Thyroid gland (tissue), 4 donors: ENCODE results near the gene C1orf167. TPM values are rescaled to one million over a fixed set of nuclear protein-coding genes. Genes with fewer than 3 reads are reported as not detected.
A peak's percentile ranks its signal among the peaks of the same experiment; 100 is the strongest.

Experiments
- DNase-seq, 2 donors: peaks; one replicate each; pipeline ENCODE4 v3.0.0-alpha.2; 2019
- H3K27ac ChIP-seq, 3 donors: fragments of 200-600 bp; sonication (generic); 1 replicate in 2 of 3; 2 replicates in 1 of 3; pipeline ENCODE4 v1.5.1; 2016 to 2019; ENCODE audit warnings: mild to moderate bottlenecking in 1 of 3, moderate library complexity in 1 of 3
- H3K27me3 ChIP-seq: fragments of 200-600 bp; sonication (generic); one replicate; pipeline ENCODE4 v1.5.1; 2019
- H3K36me3 ChIP-seq, 2 donors: fragments of 200-600 bp; sonication (generic); one replicate each; pipeline ENCODE4 v1.5.1; 2016 to 2019
- H3K4me1 ChIP-seq, 2 donors: fragments of 200-600 bp; sonication (generic); one replicate each; pipeline ENCODE4 v1.5.1; 2017 to 2019
- H3K4me3 ChIP-seq, 3 donors: fragments of 200-600 bp; sonication (generic); replicated peaks in 1 of 3; 1 replicate in 2 of 3; 2 replicates in 1 of 3; pipeline ENCODE4 v1.5.1; 2016; ENCODE audit warnings: mild to moderate bottlenecking in 1 of 3
- H3K9me3 ChIP-seq: fragments of 200-600 bp; sonication (generic); one replicate; pipeline ENCODE4 v1.5.1; 2017
- POLR2A ChIP-seq, 2 donors: fragments of 450-650 bp; IDR thresholded peaks; one replicate each; pipeline ENCODE4 v1.6.1; 2017; ENCODE audit warnings: antibody characterized with exemption in 2 of 2, mild to moderate bottlenecking in 2 of 2, moderate library complexity in 1 of 2
- WGBS, 2 donors: methylation state at CpG; one replicate each; pipeline ENCODE4 v1.1.5; 2017; 5-methylcytosine and 5-hydroxymethylcytosine counted together
- intact Hi-C: fragments of 100-400 bp; cut with DNase I; formaldehyde crosslinking; loops from one replicate; pipeline ENCODE4 v1.15.1; 2023
- total RNA-seq, 4 donors: library from RNA; depleted of rRNA; stranded (reverse); fragments of >200 nt; gene quantifications; one replicate each; pipeline ENCODE4 v1.2.3, GENCODE V29; 2016
- TF ChIP-seq, protein P1 (sequence below), 6 experiments: fragments of 200-600 bp in 3 of 6; fragments of 450-650 bp in 3 of 6; sonication (generic) in 3 of 6; IDR thresholded peaks; one replicate each; pipeline ENCODE4 v1.5.1; 2016 to 2019; ENCODE audit warnings: antibody characterized with exemption in 6 of 6, mild to moderate bottlenecking in 2 of 6, inconsistent platforms in 1 of 6, moderate library complexity in 1 of 6

The C1orf167 gene
- total RNA-seq, 4 donors from 2014 or later, result 0.22 to 6.3 TPM; not detected in 2

DNA sequence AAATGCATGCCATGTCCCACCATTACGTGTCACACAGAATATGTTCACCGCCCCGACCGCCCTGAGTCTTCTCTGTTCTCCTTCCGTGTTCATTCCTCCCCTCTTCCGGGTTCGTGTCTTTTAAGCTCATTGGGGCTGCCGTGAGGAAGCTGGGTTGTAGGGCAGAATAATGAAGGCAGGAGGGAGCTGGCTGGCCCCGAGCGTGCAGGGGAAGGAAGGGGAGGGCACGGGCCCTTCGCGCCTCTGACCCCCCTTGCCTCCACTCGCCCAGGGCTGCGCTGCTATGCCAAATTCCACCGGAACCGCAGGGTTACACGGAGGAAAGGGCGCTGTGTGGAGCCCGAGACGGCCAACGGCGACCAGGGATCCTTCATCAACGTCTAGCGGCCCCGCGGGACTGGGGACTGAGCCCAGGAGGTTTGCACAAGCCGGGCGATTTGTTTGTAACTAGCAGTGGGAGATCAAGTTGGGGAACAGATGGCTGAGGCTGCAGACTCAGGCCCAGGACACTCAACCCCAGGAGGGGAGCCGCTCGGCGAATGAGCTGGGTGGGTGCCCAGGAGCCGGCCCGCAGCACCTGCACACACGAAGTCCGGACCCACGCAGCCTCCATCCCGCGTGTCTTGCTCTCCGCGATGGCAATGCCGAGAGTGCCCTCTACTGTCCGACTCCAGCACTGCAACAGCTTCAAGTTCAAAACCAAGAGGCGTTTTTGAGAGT, 42.5 kb upstream of the C1orf167 start:
- TF ChIP-seq, protein P1, sequence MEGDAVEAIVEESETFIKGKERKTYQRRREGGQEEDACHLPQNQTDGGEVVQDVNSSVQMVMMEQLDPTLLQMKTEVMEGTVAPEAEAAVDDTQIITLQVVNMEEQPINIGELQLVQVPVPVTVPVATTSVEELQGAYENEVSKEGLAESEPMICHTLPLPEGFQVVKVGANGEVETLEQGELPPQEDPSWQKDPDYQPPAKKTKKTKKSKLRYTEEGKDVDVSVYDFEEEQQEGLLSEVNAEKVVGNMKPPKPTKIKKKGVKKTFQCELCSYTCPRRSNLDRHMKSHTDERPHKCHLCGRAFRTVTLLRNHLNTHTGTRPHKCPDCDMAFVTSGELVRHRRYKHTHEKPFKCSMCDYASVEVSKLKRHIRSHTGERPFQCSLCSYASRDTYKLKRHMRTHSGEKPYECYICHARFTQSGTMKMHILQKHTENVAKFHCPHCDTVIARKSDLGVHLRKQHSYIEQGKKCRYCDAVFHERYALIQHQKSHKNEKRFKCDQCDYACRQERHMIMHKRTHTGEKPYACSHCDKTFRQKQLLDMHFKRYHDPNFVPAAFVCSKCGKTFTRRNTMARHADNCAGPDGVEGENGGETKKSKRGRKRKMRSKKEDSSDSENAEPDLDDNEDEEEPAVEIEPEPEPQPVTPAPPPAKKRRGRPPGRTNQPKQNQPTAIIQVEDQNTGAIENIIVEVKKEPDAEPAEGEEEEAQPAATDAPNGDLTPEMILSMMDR (IDR thresholded peaks at IDR 0.05), result peak; percentile 80 to 99 (median 88)
- TF ChIP-seq POLR2A (IDR thresholded peaks at IDR 0.05), result no peak
- peak; percentile 79 to 83 for DNase-seq
- Histone ChIP-seq H3K36me3 (no peaks in the 10 kb centered on the region), H3K27me3 (no peaks in the 10 kb centered on the region), H3K4me3 (peak overlapping the region in 1 of 3 donors; percentile 16), H3K27ac (no peak overlapping the region), H3K9me3 (no peaks in the 10 kb centered on the region), H3K4me1 (peaks cover 4 to 6% of the 10 kb centered on the region in 2 donors)
- 11 to 18% methylated on average over 24 to 41 of the region's 44 CpGs for WGBS, 2 donors
- intact Hi-C loops, result loop anchor here (5.0 kb wide), 1 partner anchor 72 kb away; no protein-coding TSS in a partner anchor

DNA sequence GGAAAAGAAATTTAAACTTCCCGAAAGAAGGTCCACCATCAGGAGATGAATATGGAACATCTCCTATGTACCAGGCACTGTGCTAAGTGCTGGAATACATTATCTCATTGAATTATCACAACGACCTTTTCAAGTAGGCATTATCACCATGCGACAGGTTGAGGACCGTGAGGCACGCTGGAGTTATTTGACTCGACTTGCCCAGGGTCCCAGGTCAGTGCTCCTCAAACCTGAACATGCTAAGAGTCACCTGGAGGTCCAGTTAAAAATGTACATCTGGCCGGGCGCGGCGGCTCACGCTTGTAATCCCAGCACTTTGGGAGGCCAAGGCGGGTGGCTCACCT, 42.0 kb upstream of the C1orf167 start:
- DNase-seq, result no peak
- Histone ChIP-seq H3K9me3 (no peaks in the 10 kb centered on the region), H3K4me3 (no peak overlapping the region), H3K4me1 (peaks cover 4 to 6% of the 10 kb centered on the region in 2 donors), H3K27ac (no peak overlapping the region), H3K27me3 (no peaks in the 10 kb centered on the region), H3K36me3 (no peaks in the 10 kb centered on the region)
- intact Hi-C loops, result loop anchor here (5.0 kb wide), 1 partner anchor 73 kb away; no protein-coding TSS in a partner anchor
- 71 to 72% methylated on average over 11 to 12 of the region's 12 CpGs for WGBS, 2 donors
- TF ChIP-seq POLR2A (IDR thresholded peaks at IDR 0.05), result no peak
- TF ChIP-seq, protein P1 (IDR thresholded peaks at IDR 0.05), result peak in 1 of 6 experiments; percentile 1

DNA sequence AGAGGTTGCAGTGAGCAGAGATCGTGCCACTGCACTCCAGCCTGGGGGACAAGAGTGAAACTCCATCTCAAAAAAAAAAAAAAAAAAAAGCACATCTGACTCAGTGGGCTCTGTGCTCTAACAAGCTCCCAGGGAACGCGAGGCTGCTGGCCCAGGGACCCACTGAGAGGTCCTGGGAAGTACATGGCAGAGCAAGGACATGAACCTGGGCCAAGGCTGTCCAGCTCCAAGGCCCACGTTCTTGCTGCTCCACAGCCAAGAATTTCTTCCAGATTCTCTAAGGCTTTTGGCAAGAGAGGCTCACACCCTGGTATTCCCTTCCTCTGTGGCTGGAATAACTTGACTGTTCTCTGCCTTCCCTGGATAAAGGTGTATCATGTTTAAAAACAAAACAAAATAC, 41.5 kb upstream of the C1orf167 start:
- intact Hi-C loops, result loop anchor here (5.0 kb wide), 1 partner anchor 73 kb away; no protein-coding TSS in a partner anchor
- no peaks in the 10 kb centered on the region for H3K27me3 ChIP-seq
- TF ChIP-seq, protein P1 (IDR thresholded peaks at IDR 0.05), result no peak
- TF ChIP-seq POLR2A (IDR thresholded peaks at IDR 0.05), result no peak
- 60 to 73% methylated on average over 4 of the region's 4 CpGs for WGBS, 2 donors
- H3K4me3 ChIP-seq, result no peak overlapping the region
- H3K36me3 ChIP-seq, result no peaks in the 10 kb centered on the region
- H3K27ac ChIP-seq, result no peak overlapping the region
- H3K4me1 ChIP-seq, result peaks cover 4 to 6% of the 10 kb centered on the region in 2 donors
- H3K9me3 ChIP-seq, result no peaks in the 10 kb centered on the region
- DNase-seq, result no peak

DNA sequence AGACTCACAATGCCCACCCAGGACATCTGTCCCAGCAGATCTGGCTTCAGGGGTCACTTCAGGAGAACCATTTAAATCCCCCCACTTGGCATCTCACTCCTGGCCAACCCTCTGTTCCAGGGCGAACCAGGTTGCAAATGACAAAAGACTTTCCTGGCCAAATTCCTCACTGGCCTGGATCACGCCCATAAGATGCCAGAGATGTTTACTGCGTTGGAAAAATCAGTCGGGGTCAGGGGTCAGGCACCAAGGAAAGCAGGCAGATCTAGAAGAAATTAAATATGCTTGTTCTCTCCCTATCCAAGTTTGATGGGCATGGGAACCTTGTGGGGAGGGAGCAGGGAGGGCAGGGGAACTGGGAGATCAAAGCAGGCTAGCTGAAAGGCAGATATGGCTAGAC, 40.7 kb upstream of the C1orf167 start:
- Histone ChIP-seq H3K4me3 (no peak overlapping the region), H3K4me1 (peaks cover 4 to 6% of the 10 kb centered on the region in 2 donors), H3K27me3 (no peaks in the 10 kb centered on the region), H3K9me3 (no peaks in the 10 kb centered on the region), H3K36me3 (no peaks in the 10 kb centered on the region), H3K27ac (no peak overlapping the region)
- DNase-seq, result no peak
- intact Hi-C loops, result loop anchor here (5.0 kb wide), 1 partner anchor 74 kb away; no protein-coding TSS in a partner anchor
- TF ChIP-seq, protein P1 (IDR thresholded peaks at IDR 0.05), result no peak
- no peak for TF ChIP-seq POLR2A (IDR thresholded peaks at IDR 0.05)
- WGBS, 2 donors, result 81 to 90% methylated on average over 4 of the region's 4 CpGs

DNA sequence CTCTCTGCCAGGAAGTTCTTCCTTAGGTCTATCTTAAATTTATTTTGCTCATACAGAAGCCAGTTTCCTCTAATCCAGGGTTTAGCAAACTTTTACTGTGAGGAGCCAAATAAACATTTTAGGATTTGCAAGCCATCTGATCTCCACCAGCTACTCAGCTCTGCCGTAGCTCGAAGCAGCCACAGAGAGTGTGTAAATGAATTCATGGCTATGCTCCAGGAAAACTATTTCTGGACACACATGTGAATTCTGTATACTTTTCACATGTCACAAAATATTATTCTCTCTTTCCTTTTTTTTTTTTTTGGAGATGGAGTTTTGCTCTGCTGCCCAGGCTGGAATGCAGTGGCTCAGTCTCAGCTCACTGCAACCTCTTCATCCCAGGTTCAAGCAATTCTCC, 39.5 kb upstream of the C1orf167 start:
- 57 to 76% methylated on average over 2 of the region's 2 CpGs for WGBS, 2 donors
- H3K4me1 ChIP-seq, result peaks cover 4 to 6% of the 10 kb centered on the region in 2 donors

More for the DNA sequence above, 39.5 kb upstream of the C1orf167 start:
- Histone ChIP-seq H3K4me3 (no peak overlapping the region), H3K9me3 (no peaks in the 10 kb centered on the region), H3K36me3 (no peaks in the 10 kb centered on the region), H3K27ac (no peak overlapping the region), H3K27me3 (no peaks in the 10 kb centered on the region)
- DNase-seq, result no peak
- intact Hi-C loops, result loop anchor here (5.0 kb wide), 1 partner anchor 75 kb away; no protein-coding TSS in a partner anchor
- TF ChIP-seq, protein P1 (IDR thresholded peaks at IDR 0.05), result no peak
- no peak for TF ChIP-seq POLR2A (IDR thresholded peaks at IDR 0.05)
